Measurements from ENCODE around the gene PKD2L1.

The PKD2L1 gene

DNA sequence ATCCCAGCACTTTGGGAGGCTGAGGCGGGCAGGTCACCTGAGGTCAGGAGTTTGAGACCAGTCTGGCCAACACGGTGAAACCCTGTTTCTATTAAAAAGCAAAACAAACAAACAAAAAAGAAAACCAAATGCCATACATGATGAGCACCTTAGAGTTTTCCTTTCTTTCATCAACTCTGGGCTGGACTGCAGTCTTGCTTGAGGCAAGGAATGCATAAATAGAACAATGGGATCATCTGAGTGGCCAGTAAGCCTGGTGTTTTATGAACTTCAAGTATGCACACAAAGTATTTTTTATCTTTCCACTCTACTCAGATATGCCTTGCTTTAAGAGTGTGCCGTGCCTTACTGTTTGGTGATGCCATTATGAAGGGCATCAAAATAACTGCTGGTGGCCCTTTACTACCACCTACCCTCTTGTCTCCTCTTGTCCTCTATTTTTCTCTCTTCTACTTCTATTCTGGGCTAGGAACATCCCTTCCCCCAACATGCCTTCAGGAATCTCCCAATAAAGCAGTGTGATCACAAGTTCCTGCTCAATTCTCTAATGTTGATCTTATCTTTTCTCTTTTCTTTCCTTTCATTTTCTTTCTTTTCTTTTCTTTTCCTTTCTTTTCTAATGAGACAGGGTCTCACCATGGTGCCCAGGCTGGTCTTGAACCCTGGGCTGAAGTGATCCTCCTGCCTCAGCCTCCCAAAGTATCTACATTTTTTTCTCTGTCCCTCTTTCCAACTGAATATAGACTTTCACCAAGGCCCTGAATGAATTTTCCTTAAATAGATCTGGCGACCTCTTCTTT, 27.2 kb upstream of the PKD2L1 start:
- ChIA-PET POLR2A (no interaction called here), CTCF (interaction anchor here (1.2 kb wide), 1 partner anchor 16 kb away, joined by 3 read pairs; no protein-coding TSS in a partner anchor)

DNA sequence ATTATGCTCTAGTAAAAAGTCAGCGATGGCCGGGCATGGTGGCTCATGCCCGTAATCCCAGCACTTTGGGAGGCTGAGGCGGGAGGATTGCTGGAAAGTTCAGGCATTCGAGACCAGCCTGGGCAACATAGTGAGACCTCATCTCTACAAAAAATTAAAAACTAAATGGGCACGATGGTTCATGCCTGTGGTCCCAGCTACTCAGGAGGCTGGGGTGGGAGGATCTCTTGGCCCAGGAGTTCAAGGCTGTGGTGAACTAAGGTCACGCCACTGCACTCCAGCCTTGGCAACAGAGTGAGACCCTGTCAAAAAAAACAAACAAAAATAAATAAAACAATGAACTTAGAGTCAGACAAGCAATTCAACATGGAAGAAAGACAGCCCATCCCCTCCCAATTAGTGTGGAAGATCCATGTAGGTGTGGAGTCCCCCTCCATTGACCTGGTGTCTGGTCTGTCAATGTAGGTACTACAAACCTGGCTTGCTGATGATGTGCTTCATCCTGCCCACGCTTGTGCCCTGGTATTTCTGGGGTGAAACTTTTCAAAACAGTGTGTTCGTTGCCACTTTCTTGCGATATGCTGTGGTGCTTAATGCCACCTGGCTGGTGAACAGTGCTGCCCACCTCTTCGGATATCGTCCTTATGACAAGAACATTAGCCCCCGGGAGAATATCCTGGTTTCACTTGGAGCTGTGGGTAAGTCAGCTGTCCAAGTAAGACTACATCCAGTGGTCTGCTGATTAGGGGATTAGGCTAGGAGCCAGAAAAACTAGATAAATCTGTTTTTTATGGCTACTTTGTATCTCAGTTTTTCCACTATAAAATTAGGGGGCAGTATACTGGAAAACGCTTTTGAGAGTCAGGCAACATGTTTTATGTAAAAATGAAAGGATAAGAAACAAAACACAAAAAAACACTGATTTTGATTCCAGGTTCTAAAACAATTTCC, 26.3 kb upstream of the PKD2L1 start:
- POLR2A ChIA-PET, result no interaction called here
- CTCF ChIA-PET, result no interaction called here
- DNase-seq (ENCODE audit: extremely low spot score), result no peak
- TF ChIP-seq, protein P1, sequence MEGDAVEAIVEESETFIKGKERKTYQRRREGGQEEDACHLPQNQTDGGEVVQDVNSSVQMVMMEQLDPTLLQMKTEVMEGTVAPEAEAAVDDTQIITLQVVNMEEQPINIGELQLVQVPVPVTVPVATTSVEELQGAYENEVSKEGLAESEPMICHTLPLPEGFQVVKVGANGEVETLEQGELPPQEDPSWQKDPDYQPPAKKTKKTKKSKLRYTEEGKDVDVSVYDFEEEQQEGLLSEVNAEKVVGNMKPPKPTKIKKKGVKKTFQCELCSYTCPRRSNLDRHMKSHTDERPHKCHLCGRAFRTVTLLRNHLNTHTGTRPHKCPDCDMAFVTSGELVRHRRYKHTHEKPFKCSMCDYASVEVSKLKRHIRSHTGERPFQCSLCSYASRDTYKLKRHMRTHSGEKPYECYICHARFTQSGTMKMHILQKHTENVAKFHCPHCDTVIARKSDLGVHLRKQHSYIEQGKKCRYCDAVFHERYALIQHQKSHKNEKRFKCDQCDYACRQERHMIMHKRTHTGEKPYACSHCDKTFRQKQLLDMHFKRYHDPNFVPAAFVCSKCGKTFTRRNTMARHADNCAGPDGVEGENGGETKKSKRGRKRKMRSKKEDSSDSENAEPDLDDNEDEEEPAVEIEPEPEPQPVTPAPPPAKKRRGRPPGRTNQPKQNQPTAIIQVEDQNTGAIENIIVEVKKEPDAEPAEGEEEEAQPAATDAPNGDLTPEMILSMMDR (IDR thresholded peaks at IDR 0.05; ENCODE audit: control extremely low read depth, extremely low read depth, low read depth, missing control alignments), result no peak

More for the DNA sequence above, 27.2 kb upstream of the PKD2L1 start:
- TF ChIP-seq, protein P1 (IDR thresholded peaks at IDR 0.05; ENCODE audit: control extremely low read depth, extremely low read depth, low read depth, missing control alignments), result no peak
- DNase-seq (ENCODE audit: extremely low spot score), result no peak

DNA sequence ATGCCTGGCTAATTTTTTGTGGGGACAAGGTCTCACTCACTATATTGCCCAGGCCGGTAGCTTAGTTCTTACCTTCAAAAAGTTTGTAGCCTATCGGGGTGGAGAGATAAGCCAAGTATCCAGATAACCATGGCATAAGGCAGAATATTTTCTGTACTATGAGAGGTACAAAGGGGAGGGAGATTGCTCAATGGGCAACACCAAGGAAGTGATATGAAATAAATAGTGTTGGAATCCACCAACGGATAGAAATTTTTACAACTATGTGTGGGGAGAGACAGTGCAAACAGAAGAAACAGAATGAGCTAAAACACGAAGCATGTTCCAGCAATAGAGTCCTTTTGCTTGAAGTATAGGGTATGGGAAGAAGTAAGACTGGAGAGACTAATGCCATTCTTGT, 25.1 kb upstream of the PKD2L1 start:
- TF ChIP-seq, protein P1 (IDR thresholded peaks at IDR 0.05; ENCODE audit: control extremely low read depth, extremely low read depth, low read depth, missing control alignments), result no peak
- CTCF ChIA-PET, result interaction anchor here (2.4 kb wide), 1 partner anchor 79 kb away, joined by 6 read pairs; no protein-coding TSS in a partner anchor
- no peak for DNase-seq (ENCODE audit: extremely low spot score)
- POLR2A ChIA-PET, result no interaction called here

DNA sequence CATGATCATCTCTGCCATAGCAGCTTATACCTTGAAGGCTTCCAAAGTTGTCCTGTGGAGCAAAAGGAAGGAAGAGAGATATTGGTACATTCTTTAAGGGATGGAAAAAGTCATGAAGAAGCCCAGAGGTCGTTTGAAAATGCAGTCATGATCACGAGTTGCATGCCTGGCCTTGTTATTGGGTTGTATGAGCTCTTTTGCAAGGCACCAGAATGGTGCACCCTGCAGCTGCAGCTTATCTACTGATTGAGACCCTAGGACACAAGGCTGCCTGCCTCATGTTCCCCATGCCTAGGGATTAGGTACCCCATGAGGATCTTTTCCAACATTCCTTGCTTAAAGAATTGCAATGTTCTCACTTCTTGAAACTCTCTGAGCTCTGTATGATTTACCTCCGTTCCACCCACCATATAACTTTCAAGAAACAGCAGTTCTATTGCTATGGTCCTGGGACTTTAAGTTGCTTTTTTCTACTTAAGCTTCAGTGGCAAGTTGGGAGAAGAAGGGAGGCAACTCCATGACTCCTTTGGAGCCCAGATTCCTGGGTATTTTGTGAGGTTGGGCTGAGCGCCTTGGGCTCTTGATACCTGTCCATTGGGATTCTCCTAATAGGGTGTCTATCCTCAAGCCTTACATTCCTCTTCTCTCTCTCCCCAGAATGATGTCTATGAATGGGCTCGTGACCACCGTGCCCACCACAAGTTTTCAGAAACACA, 23.9 kb upstream of the PKD2L1 start:
- TF ChIP-seq, protein P1 (IDR thresholded peaks at IDR 0.05; ENCODE audit: control extremely low read depth, extremely low read depth, low read depth, missing control alignments), result no peak
- CTCF ChIA-PET, result interaction anchor here (0.9 to 2.4 kb wide), 5 partner anchors 9 to 80 kb away, joined by 3 to 6 read pairs (median 3); partner anchors contain the start of gene PKD2L1

DNA sequence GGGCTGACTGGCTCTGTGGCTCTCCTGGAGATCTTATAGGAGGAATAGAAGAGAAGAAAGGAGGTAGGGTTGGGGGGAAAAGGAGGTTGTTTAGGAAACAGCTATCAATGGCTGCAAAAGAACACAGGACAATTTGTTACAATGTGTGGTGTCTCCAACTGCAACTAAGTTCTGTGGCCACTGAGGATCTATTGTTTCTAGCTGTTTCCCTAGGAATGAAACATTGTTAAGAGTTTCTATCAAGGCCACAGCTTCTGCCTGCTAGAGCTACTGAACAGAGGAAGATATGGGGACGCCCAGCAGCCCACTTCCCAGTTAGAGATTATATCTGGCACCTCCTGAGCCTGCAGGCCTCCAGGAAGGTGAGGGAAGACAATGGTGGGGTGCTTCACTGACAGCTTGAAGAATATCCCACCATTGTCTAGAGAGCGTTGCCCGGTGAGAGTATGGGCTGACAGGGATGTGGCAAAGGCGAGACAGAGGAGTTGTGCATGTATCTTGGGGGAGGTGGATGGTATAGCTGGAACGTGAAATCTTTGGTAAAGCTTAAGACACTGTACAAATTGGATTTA, 21.0 kb upstream of the PKD2L1 start:
- POLR2A ChIA-PET, result interaction anchor here (1.1 kb wide), 1 partner anchor 22 kb away, joined by 3 read pairs; no protein-coding TSS in a partner anchor
- CTCF ChIA-PET, result interaction anchor here (0.7 to 6.9 kb wide), 9 partner anchors 8 to 532 kb away, joined by 3 to 55 read pairs (median 3); no protein-coding TSS in a partner anchor
- no peak for DNase-seq (ENCODE audit: extremely low spot score)
- TF ChIP-seq, protein P1 (IDR thresholded peaks at IDR 0.05; ENCODE audit: control extremely low read depth, extremely low read depth, low read depth, missing control alignments), result no peak

More for the DNA sequence above, 23.9 kb upstream of the PKD2L1 start:
- no peak for DNase-seq (ENCODE audit: extremely low spot score)
- POLR2A ChIA-PET, result interaction anchor here (1.3 to 1.4 kb wide), 2 partner anchors 9 to 19 kb away, joined by 7 read pairs; no protein-coding TSS in a partner anchor
